ENCODE results near the gene ZBTB38. TPM values are rescaled to one million over a fixed set of nuclear protein-coding genes. Genes with fewer than 3 reads are reported as not detected.
A peak's percentile ranks its signal among the peaks of the same experiment; 100 is the strongest.

ZBTB38 gene
- total and polyA plus RNA-seq, 2 experiments from 2014 or later = 8.7 to 11.5 TPM

DNA sequence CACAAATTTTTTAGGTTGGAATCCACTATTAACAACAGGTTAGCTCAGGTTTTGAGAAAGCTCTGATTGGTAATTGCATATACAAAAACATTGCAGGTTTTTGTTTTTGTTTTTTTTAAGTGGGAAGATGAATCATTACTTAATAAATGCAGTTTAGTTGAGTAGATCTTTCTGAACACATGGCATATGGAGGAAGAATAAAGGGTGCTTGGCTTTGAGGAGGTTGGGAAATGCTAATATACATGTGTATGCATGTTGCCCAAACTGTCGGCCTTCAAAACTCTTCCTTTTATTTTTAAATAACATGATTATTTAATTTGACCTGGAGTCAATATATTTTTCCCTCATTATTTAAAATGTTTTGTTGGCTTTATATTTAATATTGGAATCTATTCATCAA lies 32.8 kb downstream of the ZBTB38 start:
- no peaks in the 10 kb centered on the region; the same call in 2 of the 3 replicates for H3K36me3 Mint-ChIP-seq (ENCODE audit: low read depth)
- no peak for TF ChIP-seq NANOG (IDR thresholded peaks at IDR 0.05; ENCODE audit: borderline replicate concordance)
- TF ChIP-seq POLR2AphosphoS5 (IDR thresholded peaks at IDR 0.05; ENCODE audit: low read depth) = no peak
- no peak for TF ChIP-seq EZH2phosphoT487 (IDR thresholded peaks at IDR 0.05; ENCODE audit: unreplicated experiment)
- TF ChIP-seq, protein P1, sequence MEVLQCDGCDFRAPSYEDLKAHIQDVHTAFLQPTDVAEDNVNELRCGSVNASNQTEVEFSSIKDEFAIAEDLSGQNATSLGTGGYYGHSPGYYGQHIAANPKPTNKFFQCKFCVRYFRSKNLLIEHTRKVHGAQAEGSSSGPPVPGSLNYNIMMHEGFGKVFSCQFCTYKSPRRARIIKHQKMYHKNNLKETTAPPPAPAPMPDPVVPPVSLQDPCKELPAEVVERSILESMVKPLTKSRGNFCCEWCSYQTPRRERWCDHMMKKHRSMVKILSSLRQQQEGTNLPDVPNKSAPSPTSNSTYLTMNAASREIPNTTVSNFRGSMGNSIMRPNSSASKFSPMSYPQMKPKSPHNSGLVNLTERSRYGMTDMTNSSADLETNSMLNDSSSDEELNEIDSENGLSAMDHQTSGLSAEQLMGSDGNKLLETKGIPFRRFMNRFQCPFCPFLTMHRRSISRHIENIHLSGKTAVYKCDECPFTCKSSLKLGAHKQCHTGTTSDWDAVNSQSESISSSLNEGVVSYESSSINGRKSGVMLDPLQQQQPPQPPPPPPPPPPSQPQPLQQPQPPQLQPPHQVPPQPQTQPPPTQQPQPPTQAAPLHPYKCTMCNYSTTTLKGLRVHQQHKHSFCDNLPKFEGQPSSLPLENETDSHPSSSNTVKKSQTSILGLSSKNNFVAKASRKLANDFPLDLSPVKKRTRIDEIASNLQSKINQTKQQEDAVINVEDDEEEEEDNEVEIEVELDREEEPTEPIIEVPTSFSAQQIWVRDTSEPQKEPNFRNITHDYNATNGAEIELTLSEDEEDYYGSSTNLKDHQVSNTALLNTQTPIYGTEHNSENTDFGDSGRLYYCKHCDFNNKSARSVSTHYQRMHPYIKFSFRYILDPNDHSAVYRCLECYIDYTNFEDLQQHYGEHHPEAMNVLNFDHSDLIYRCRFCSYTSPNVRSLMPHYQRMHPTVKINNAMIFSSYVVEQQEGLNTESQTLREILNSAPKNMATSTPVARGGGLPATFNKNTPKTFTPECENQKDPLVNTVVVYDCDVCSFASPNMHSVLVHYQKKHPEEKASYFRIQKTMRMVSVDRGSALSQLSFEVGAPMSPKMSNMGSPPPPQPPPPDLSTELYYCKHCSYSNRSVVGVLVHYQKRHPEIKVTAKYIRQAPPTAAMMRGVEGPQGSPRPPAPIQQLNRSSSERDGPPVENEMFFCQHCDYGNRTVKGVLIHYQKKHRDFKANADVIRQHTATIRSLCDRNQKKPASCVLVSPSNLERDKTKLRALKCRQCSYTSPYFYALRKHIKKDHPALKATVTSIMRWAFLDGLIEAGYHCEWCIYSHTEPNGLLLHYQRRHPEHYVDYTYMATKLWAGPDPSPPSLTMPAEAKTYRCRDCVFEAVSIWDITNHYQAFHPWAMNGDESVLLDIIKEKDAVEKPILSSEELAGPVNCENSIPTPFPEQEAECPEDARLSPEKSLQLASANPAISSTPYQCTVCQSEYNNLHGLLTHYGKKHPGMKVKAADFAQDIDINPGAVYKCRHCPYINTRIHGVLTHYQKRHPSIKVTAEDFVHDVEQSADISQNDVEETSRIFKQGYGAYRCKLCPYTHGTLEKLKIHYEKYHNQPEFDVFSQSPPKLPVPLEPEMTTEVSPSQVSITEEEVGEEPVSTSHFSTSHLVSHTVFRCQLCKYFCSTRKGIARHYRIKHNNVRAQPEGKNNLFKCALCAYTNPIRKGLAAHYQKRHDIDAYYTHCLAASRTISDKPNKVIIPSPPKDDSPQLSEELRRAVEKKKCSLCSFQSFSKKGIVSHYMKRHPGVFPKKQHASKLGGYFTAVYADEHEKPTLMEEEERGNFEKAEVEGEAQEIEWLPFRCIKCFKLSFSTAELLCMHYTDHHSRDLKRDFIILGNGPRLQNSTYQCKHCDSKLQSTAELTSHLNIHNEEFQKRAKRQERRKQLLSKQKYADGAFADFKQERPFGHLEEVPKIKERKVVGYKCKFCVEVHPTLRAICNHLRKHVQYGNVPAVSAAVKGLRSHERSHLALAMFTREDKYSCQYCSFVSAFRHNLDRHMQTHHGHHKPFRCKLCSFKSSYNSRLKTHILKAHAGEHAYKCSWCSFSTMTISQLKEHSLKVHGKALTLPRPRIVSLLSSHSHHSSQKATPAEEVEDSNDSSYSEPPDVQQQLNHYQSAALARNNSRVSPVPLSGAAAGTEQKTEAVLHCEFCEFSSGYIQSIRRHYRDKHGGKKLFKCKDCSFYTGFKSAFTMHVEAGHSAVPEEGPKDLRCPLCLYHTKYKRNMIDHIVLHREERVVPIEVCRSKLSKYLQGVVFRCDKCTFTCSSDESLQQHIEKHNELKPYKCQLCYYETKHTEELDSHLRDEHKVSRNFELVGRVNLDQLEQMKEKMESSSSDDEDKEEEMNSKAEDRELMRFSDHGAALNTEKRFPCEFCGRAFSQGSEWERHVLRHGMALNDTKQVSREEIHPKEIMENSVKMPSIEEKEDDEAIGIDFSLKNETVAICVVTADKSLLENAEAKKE (CRISPR knock-in tag; IDR thresholded peaks at IDR 0.05) = no peak
- TF ChIP-seq STAT1 (IDR thresholded peaks at IDR 0.05; ENCODE audit: unreplicated experiment) = no peak
- no peak for TF ChIP-seq EZH2 (IDR thresholded peaks at IDR 0.05; ENCODE audit: low read depth, unreplicated experiment)
- TF ChIP-seq, protein P2, sequence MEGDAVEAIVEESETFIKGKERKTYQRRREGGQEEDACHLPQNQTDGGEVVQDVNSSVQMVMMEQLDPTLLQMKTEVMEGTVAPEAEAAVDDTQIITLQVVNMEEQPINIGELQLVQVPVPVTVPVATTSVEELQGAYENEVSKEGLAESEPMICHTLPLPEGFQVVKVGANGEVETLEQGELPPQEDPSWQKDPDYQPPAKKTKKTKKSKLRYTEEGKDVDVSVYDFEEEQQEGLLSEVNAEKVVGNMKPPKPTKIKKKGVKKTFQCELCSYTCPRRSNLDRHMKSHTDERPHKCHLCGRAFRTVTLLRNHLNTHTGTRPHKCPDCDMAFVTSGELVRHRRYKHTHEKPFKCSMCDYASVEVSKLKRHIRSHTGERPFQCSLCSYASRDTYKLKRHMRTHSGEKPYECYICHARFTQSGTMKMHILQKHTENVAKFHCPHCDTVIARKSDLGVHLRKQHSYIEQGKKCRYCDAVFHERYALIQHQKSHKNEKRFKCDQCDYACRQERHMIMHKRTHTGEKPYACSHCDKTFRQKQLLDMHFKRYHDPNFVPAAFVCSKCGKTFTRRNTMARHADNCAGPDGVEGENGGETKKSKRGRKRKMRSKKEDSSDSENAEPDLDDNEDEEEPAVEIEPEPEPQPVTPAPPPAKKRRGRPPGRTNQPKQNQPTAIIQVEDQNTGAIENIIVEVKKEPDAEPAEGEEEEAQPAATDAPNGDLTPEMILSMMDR (conservative IDR thresholded peaks at IDR 0.05; ENCODE audit: low read depth in 2 of 2) = no peak
- TF ChIP-seq, protein P3, sequence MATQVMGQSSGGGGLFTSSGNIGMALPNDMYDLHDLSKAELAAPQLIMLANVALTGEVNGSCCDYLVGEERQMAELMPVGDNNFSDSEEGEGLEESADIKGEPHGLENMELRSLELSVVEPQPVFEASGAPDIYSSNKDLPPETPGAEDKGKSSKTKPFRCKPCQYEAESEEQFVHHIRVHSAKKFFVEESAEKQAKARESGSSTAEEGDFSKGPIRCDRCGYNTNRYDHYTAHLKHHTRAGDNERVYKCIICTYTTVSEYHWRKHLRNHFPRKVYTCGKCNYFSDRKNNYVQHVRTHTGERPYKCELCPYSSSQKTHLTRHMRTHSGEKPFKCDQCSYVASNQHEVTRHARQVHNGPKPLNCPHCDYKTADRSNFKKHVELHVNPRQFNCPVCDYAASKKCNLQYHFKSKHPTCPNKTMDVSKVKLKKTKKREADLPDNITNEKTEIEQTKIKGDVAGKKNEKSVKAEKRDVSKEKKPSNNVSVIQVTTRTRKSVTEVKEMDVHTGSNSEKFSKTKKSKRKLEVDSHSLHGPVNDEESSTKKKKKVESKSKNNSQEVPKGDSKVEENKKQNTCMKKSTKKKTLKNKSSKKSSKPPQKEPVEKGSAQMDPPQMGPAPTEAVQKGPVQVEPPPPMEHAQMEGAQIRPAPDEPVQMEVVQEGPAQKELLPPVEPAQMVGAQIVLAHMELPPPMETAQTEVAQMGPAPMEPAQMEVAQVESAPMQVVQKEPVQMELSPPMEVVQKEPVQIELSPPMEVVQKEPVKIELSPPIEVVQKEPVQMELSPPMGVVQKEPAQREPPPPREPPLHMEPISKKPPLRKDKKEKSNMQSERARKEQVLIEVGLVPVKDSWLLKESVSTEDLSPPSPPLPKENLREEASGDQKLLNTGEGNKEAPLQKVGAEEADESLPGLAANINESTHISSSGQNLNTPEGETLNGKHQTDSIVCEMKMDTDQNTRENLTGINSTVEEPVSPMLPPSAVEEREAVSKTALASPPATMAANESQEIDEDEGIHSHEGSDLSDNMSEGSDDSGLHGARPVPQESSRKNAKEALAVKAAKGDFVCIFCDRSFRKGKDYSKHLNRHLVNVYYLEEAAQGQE (IDR thresholded peaks at IDR 0.05; ENCODE audit: unreplicated experiment) = no peak
- TF ChIP-seq, protein P4, sequence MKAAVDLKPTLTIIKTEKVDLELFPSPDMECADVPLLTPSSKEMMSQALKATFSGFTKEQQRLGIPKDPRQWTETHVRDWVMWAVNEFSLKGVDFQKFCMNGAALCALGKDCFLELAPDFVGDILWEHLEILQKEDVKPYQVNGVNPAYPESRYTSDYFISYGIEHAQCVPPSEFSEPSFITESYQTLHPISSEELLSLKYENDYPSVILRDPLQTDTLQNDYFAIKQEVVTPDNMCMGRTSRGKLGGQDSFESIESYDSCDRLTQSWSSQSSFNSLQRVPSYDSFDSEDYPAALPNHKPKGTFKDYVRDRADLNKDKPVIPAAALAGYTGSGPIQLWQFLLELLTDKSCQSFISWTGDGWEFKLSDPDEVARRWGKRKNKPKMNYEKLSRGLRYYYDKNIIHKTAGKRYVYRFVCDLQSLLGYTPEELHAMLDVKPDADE (IDR thresholded peaks at IDR 0.05) = no peak
- no peak for TF ChIP-seq JUNB (IDR thresholded peaks at IDR 0.05; ENCODE audit: unreplicated experiment)
- TF ChIP-seq CREB1 (CRISPR knock-in tag; IDR thresholded peaks at IDR 0.05; ENCODE audit: low read depth) = no peak
- TF ChIP-seq ZNF331 (CRISPR knock-in tag; IDR thresholded peaks at IDR 0.05; ENCODE audit: low read depth) = no peak
- no peak for TF ChIP-seq ZNF114 (CRISPR knock-in tag; IDR thresholded peaks at IDR 0.05)
- peaks cover 13% of the 10 kb centered on the region for H3K27me3 ChIP-seq (ENCODE audit: insufficient read depth)
- no peaks in the 10 kb centered on the region for H4K20me1 ChIP-seq (replicated peaks; ENCODE audit: insufficient read depth)
- H3K9me3 Mint-ChIP-seq = peaks cover 7% of the 10 kb centered on the region; the same call in 2 of the 3 replicates
- H3K27me3 Mint-ChIP-seq (ENCODE audit: insufficient read depth, low read depth, poor library complexity) = peaks cover 3% of the 10 kb centered on the region
- H3K4me3 ChIP-seq = no peak overlapping the region
- no peak overlapping the region for H2AFZ ChIP-seq
- no peaks in the 10 kb centered on the region for H3F3A ChIP-seq (replicated peaks; ENCODE audit: low read depth)
- peaks cover 31% of the 10 kb centered on the region for H3K4me1 ChIP-seq (ENCODE audit: insufficient read depth)
- no peak overlapping the region for H3K27ac Mint-ChIP-seq
- H3K27ac ChIP-seq (ENCODE audit: low read depth) = no peak overlapping the region
- DNase-seq (ENCODE audit: low spot score) (no peak), ATAC-seq (no peak)
- no peaks in the 10 kb centered on the region for H3K79me2 ChIP-seq (replicated peaks; ENCODE audit: insufficient read depth)
- H3K9me2 ChIP-seq (ENCODE audit: insufficient read depth) = no peaks in the 10 kb centered on the region
- 0 out of 2 replicates have a peak overlapping the region, but pooled peaks have one; percentile 6 for H3K4me2 ChIP-seq
- H3K4me1 Mint-ChIP-seq = peaks cover 19% of the 10 kb centered on the region
- no peaks in the 10 kb centered on the region for H3K36me3 ChIP-seq (ENCODE audit: insufficient read depth)
- H3K4me3 Mint-ChIP-seq = peak overlapping the region; percentile 33; the same call in 1 of the 3 replicates

All from GM23338 (cell line).